Keratinocyte (primary cell): ENCODE results near the gene LRRIQ1. TPM values are rescaled to one million over a fixed set of nuclear protein-coding genes. Genes with fewer than 3 reads are reported as not detected.

Experiments
- DNase-seq: peaks from one replicate; pipeline ENCODE4 v3.0.0-alpha.2; 2011; ENCODE audit warnings: low read depth, missing footprints, low spot score
- FAIRE-seq: peaks from 2 replicates; lab custom pipeline; 2011; peaks lifted over from hg19 to GRCh38; lab: Jason Lieb, UNC
- H2AFZ ChIP-seq: 2 replicates; pipeline ENCODE4 v1.6.0; 2012; ENCODE audit warnings: low read length, control low read depth, inconsistent platforms; ENCODE audit not compliant: control insufficient read depth
- H3K27ac ChIP-seq: 2 replicates; pipeline ENCODE4 v1.5.1; 2011; ENCODE audit warnings: low read length; ENCODE audit not compliant: control insufficient read depth, insufficient read depth
- H3K27me3 ChIP-seq: 3 replicates; pipeline ENCODE4 v1.6.0; 2011; ENCODE audit warnings: low read length; ENCODE audit not compliant: control insufficient read depth, insufficient read depth; ENCODE audit errors: extremely low read depth
- H3K36me3 ChIP-seq, 2 experiments: 2 replicates in 1 of 2; 3 replicates in 1 of 2; pipeline ENCODE4 v1.5.1; 2011; ENCODE audit warnings: low read length in 2 of 2, mild to moderate bottlenecking in 1 of 2; ENCODE audit not compliant: control insufficient read depth in 2 of 2, insufficient read depth in 2 of 2; ENCODE audit errors: extremely low read depth in 1 of 2
- H3K4me1 ChIP-seq: 3 replicates; pipeline ENCODE4 v1.5.1; 2011; ENCODE audit warnings: low read length; ENCODE audit not compliant: control insufficient read depth, insufficient read depth; ENCODE audit errors: extremely low read depth
- H3K4me2 ChIP-seq: 3 replicates; pipeline ENCODE4 v1.6.0; 2011; ENCODE audit warnings: low read depth, low read length; ENCODE audit not compliant: control insufficient read depth, insufficient read depth; ENCODE audit errors: extremely low read depth
- H3K4me3 ChIP-seq, 3 experiments: fragments of 200-600 bp in 1 of 3; sonication (generic) in 1 of 3; 2 replicates in 2 of 3; 3 replicates in 1 of 3; pipeline ENCODE4 v1.5.1; 2011 to 2016; ENCODE audit warnings: low read length in 3 of 3, mild to moderate bottlenecking in 3 of 3, control low read depth in 2 of 3, inconsistent platforms in 1 of 3, low read depth in 1 of 3, mixed read lengths in 1 of 3, mixed run types in 1 of 3, moderate library complexity in 1 of 3; ENCODE audit not compliant: control insufficient read depth in 2 of 3, insufficient read depth in 2 of 3; ENCODE audit errors: extremely low read depth in 1 of 3
- H3K79me2 ChIP-seq: 2 replicates; pipeline ENCODE4 v1.6.0; 2012; ENCODE audit warnings: low read length; ENCODE audit not compliant: control insufficient read depth, insufficient read depth
- H3K9ac ChIP-seq: 3 replicates; pipeline ENCODE4 v1.6.0; 2011; ENCODE audit warnings: low read length; ENCODE audit not compliant: control insufficient read depth, insufficient read depth; ENCODE audit errors: extremely low read depth
- H3K9me1 ChIP-seq: 3 replicates; pipeline ENCODE4 v1.6.0; 2011; ENCODE audit warnings: low read length; ENCODE audit not compliant: control insufficient read depth, insufficient read depth; ENCODE audit errors: extremely low read depth
- H3K9me3 ChIP-seq: 2 replicates; pipeline ENCODE4 v1.5.1; 2012; ENCODE audit warnings: low read depth, low read length; ENCODE audit not compliant: control insufficient read depth
- H4K20me1 ChIP-seq: 3 replicates; pipeline ENCODE4 v1.6.0; 2011; ENCODE audit warnings: low read length; ENCODE audit not compliant: control insufficient read depth, insufficient read depth; ENCODE audit errors: extremely low read depth
- EZH2 ChIP-seq: IDR thresholded peaks from one replicate; pipeline ENCODE4 v1.6.1; 2012; ENCODE audit warnings: inconsistent platforms, mild to moderate bottlenecking, low read length, moderate library complexity
- dilution Hi-C: fragments of 300-500 bp; cut with MboI; formaldehyde crosslinking; loops from one replicate; pipeline ENCODE4 v1.7.0; 2020; ENCODE audit warnings: low sequenced_read_pairs; ENCODE audit not compliant: extremely low pct_ligation_motif_present
- polyA plus RNA-seq, 5 experiments: library from polyadenylated mRNA; depleted of rRNA in 3 of 5; stranded (reverse) in 3 of 5; stranded (forward) in 1 of 5; unstranded in 1 of 5; fragments of >200 nt; gene quantifications; 1 replicate in 1 of 5; 2 replicates in 3 of 5; 3 replicates in 1 of 5; pipeline versions ENCODE4 v1.2.1 to v1.2.3, GENCODE V29; 2011 to 2012; ENCODE audit warnings: missing spikeins in 2 of 5, low read depth in 1 of 5, low replicate concordance in 1 of 5
- TF ChIP-seq, protein P1 (sequence below), 3 experiments: IDR thresholded peaks in 1 of 3; conservative IDR thresholded peaks in 1 of 3; optimal IDR thresholded peaks in 1 of 3; 2 replicates in 2 of 3; 3 replicates in 1 of 3; pipeline versions ENCODE3 to v1.5.1; 2011; ENCODE audit warnings: low read length in 3 of 3, mild to moderate bottlenecking in 3 of 3, moderate library complexity in 2 of 3, control low read depth in 1 of 3, inconsistent platforms in 1 of 3; ENCODE audit not compliant: insufficient read depth in 2 of 3; ENCODE audit errors: extremely low read depth in 1 of 3

The LRRIQ1 gene
- polyA plus RNA-seq, 1 donor (not counting 4 experiments of a cell fraction or from before 2014, with no cell fraction given), result 0.84 TPM

DNA sequence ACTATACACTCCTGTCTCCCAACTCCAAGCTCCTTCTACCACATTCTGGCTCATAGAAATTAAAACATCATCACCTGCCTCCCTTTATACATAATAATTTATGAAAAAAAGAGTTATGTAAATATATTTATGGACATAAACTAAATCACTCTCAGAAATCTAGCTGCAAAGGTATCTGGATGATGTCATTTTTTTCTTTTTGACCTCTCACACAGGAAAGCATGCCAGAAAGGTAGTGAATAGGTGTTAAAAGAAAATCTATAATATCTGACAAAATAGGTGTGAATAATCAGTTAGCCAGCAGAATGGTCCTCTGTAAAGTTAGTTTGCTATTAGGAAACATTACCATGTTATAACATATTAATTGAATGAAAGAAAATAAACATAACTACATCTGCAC, 7.7 kb downstream of the LRRIQ1 start:
- Histone ChIP-seq H3K27me3 (no peaks in the 10 kb centered on the region), H4K20me1 (no peaks in the 10 kb centered on the region), H3K9ac (no peak overlapping the region), H3K4me1 (no peaks in the 10 kb centered on the region), H3K4me3 (no peak overlapping the region), H3K9me3 (no peaks in the 10 kb centered on the region), H3K36me3 (no peaks in the 10 kb centered on the region), H3K79me2 (no peaks in the 10 kb centered on the region), H2AFZ (no peak overlapping the region), H3K27ac (no peak overlapping the region), H3K9me1 (no peaks in the 10 kb centered on the region), H3K4me2 (no peak overlapping the region)
- no peak for TF ChIP-seq EZH2
- TF ChIP-seq, protein P1, sequence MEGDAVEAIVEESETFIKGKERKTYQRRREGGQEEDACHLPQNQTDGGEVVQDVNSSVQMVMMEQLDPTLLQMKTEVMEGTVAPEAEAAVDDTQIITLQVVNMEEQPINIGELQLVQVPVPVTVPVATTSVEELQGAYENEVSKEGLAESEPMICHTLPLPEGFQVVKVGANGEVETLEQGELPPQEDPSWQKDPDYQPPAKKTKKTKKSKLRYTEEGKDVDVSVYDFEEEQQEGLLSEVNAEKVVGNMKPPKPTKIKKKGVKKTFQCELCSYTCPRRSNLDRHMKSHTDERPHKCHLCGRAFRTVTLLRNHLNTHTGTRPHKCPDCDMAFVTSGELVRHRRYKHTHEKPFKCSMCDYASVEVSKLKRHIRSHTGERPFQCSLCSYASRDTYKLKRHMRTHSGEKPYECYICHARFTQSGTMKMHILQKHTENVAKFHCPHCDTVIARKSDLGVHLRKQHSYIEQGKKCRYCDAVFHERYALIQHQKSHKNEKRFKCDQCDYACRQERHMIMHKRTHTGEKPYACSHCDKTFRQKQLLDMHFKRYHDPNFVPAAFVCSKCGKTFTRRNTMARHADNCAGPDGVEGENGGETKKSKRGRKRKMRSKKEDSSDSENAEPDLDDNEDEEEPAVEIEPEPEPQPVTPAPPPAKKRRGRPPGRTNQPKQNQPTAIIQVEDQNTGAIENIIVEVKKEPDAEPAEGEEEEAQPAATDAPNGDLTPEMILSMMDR (optimal IDR thresholded peaks at IDR 0.05 in 1 of 3, IDR thresholded peaks at IDR 0.05 in 1 of 3, conservative IDR thresholded peaks at IDR 0.05 in 1 of 3; ENCODE audit: extremely low read depth in 1 of 3, insufficient read depth in 2 of 3, low read length in 3 of 3), result no peak
- DNase-seq (no peak), FAIRE-seq (no peak)
- dilution Hi-C loops, result loop anchor here (25.0 kb wide), 1 partner anchor 157 kb away; no protein-coding TSS in a partner anchor

DNA sequence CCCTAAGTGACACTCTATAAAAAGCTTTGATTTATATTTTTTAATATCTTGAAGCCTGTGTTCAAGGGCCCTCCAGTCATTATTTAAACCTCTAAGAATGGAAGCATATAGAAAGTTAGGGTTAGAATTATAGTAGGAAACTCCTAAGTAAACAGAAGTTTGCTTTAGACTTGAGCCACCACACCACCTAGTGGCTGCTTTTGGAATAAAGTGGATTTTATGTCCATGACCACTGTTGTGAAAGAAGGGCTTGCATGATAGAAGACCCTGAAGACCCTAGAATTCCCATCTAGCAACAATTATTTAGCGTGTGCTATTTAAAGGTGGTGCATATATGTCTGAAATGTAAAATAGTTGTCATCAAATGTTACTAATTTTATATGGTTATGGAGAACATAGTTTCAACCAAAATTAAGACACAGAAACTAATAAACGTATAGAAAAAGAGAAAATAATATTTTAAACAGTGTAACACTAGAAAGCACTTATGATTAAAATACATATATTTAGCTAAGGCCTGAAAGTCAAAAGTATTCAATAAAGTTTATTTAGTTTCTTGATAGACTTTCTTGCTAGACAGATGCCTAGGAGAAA, 21.3 kb downstream of the LRRIQ1 start:
- dilution Hi-C loops, result no loop called here
- TF ChIP-seq EZH2, result no peak
- TF ChIP-seq, protein P1 (optimal IDR thresholded peaks at IDR 0.05 in 1 of 3, IDR thresholded peaks at IDR 0.05 in 1 of 3, conservative IDR thresholded peaks at IDR 0.05 in 1 of 3; ENCODE audit: extremely low read depth in 1 of 3, insufficient read depth in 2 of 3, low read length in 3 of 3), result peak; percentile 39 to 71 (median 66)
- H3K9me1 ChIP-seq, result no peaks in the 10 kb centered on the region
- no peak overlapping the region for H3K4me2 ChIP-seq
- no peaks in the 10 kb centered on the region for H3K9me3 ChIP-seq
- H3K79me2 ChIP-seq, result no peaks in the 10 kb centered on the region
- H3K4me1 ChIP-seq, result no peaks in the 10 kb centered on the region
- no peaks in the 10 kb centered on the region for H3K27me3 ChIP-seq
- no peak overlapping the region for H3K9ac ChIP-seq
- H3K4me3 ChIP-seq, result no peak overlapping the region
- H3K36me3 ChIP-seq, result no peaks in the 10 kb centered on the region
- no peaks in the 10 kb centered on the region for H4K20me1 ChIP-seq
- H2AFZ ChIP-seq, result no peak overlapping the region
- no peak overlapping the region for H3K27ac ChIP-seq
- DNase-seq (no peak), FAIRE-seq (peak; percentile 80)
